Large intestine (tissue), 3 donors: ENCODE measurements around the gene DGAT2. TPM values are rescaled to one million over a fixed set of nuclear protein-coding genes. Genes with fewer than 3 reads are reported as not detected.

ENCODE experiments used
- DNase-seq, 2 donors: peaks; one replicate each; pipeline versions ENCODE4 v3.0.0 to v3.0.0-alpha.2; 2013
- H3K27ac ChIP-seq: one replicate; pipeline ENCODE4 v1.5.1; 2013; ENCODE audit warnings: low read length
- H3K27me3 ChIP-seq: 2 replicates; pipeline ENCODE4 v1.6.1; 2013; ENCODE audit warnings: low read length; ENCODE audit not compliant: control insufficient read depth, insufficient read depth
- H3K36me3 ChIP-seq: 2 replicates; pipeline ENCODE4 v1.6.1; 2013; ENCODE audit warnings: low read length; ENCODE audit not compliant: control insufficient read depth, insufficient read depth
- H3K4me1 ChIP-seq: one replicate; pipeline ENCODE4 v1.6.1; 2013; ENCODE audit warnings: low read length; ENCODE audit not compliant: control insufficient read depth, insufficient read depth
- H3K4me3 ChIP-seq: one replicate; pipeline ENCODE4 v1.5.1; 2013; ENCODE audit warnings: low read length
- H3K9me3 ChIP-seq: one replicate; pipeline ENCODE4 v1.6.1; 2013; ENCODE audit warnings: mild to moderate bottlenecking, low read depth, low read length, moderate library complexity; ENCODE audit not compliant: control insufficient read depth
- WGBS: methylation state at CpG from one replicate; pipeline ENCODE4 v1.1.5; 2013; ENCODE audit warnings: low lambda C conversion rate; ENCODE audit not compliant: insufficient coverage; 5-methylcytosine and 5-hydroxymethylcytosine counted together
- polyA plus RNA-seq: library from polyadenylated mRNA; unstranded; fragments of 120-200 nt; gene quantifications from one replicate; pipeline ENCODE4 v1.2.1, GENCODE V29; 2013

Gene DGAT2
- polyA plus RNA-seq, 1 donor: 70.2 TPM

- Histone ChIP-seq H3K4me3 (no peak overlapping the region), H3K9me3 (no peaks in the 10 kb centered on the region), H3K4me1 (no peaks in the 10 kb centered on the region), H3K27me3 (no peaks in the 10 kb centered on the region), H3K36me3 (peaks cover 3% of the 10 kb centered on the region), H3K27ac (no peak overlapping the region)
- DNase-seq: no peak
Measured at GRCh38 chr11:75845324-75845723, 76.7 kb downstream of the DGAT2 start.

- no peak overlapping the region for H3K27ac ChIP-seq
- DNase-seq: no peak
- no peaks in the 10 kb centered on the region for H3K36me3 ChIP-seq
- H3K4me1 ChIP-seq: no peaks in the 10 kb centered on the region
- no peak overlapping the region for H3K4me3 ChIP-seq
- no peaks in the 10 kb centered on the region for H3K27me3 ChIP-seq
- no peaks in the 10 kb centered on the region for H3K9me3 ChIP-seq
Measured at GRCh38 chr11:75849894-75850293, 81.3 kb downstream of the DGAT2 start.

GRCh38 chr11:75850787-75851186, 82.2 kb downstream of the DGAT2 start:
- WGBS: 60% methylated on average over 1 of the region's 3 CpGs
- DNase-seq: no peak
- H3K27ac ChIP-seq: no peak overlapping the region
- H3K27me3 ChIP-seq: no peaks in the 10 kb centered on the region
- H3K4me1 ChIP-seq: no peaks in the 10 kb centered on the region
- H3K9me3 ChIP-seq: no peaks in the 10 kb centered on the region
- H3K36me3 ChIP-seq: no peaks in the 10 kb centered on the region
- H3K4me3 ChIP-seq: no peak overlapping the region

Other genes starting within 250 kb of the DGAT2 start
- gene GDPD5, start 242.8 kb upstream of the DGAT2 start, polyA plus RNA-seq: 71.7 TPM
- gene SERPINH1, start 206.5 kb upstream of the DGAT2 start, polyA plus RNA-seq: 154 TPM
- gene MAP6, start 99.7 kb upstream of the DGAT2 start, polyA plus RNA-seq: 20.1 TPM
- 222 TPM for gene MOGAT2, start 50.9 kb upstream of the DGAT2 start, polyA plus RNA-seq
- gene UVRAG, start 46.4 kb downstream of the DGAT2 start, polyA plus RNA-seq: 13.8 TPM